GM18526 (cell line): ENCODE data around the gene SSTR3.
A peak's percentile ranks its signal among the peaks of the same experiment; 100 is the strongest.

Experiments
- POLR2A ChIP-seq: IDR thresholded peaks from 3 replicates; pipeline ENCODE4 v1.6.1; 2011; ENCODE audit not compliant: insufficient read length; ENCODE audit errors: extremely low read depth

Gene SSTR3

DNA sequence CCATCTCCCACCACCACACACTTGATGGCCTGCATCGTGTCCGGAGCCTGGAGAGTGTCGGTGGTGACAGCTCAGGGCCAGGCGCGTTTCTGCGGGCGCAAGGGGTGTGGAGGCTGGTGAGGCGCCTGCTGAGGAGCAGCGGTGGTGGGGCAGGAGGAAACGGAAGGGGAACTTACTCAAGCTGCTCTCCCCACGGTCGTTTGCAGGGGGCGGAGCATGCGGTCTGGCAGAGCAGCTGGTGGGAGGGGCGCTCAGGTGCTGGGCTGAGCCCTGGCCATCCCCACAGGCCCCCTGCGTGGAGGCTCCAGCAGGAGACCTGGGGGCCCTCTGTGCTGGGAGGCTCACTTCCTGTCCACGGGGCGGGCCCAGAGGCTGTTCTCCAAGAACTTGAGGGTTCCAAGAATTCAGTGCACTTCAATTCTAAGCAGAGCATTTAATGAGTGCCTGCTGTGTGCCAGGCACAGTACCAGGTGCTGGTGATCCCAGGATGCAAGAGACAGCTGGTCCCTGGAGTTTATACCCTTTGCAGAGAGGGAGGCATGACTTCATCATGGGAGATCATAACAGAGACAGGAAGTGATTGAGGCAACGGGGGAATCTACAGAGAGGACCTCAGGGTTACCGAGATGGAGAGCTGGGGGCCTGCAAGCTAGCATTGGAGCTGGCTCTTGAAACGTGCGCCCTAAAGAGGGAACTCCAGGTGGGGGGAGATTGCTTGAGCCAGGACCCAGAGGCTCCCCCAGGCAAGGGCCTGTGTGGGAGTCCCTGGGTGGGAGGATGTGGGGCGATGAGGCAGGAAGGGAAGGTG lies 32.0 kb upstream of the SSTR3 start, which contains the start of gene RAC2:
RAC2 (minus strand) TSS at position 156 of the 808 bp plus-strand sequence; CDS start at position 35, 121 bp downstream.
- peak; percentile 95 for TF ChIP-seq POLR2A

DNA sequence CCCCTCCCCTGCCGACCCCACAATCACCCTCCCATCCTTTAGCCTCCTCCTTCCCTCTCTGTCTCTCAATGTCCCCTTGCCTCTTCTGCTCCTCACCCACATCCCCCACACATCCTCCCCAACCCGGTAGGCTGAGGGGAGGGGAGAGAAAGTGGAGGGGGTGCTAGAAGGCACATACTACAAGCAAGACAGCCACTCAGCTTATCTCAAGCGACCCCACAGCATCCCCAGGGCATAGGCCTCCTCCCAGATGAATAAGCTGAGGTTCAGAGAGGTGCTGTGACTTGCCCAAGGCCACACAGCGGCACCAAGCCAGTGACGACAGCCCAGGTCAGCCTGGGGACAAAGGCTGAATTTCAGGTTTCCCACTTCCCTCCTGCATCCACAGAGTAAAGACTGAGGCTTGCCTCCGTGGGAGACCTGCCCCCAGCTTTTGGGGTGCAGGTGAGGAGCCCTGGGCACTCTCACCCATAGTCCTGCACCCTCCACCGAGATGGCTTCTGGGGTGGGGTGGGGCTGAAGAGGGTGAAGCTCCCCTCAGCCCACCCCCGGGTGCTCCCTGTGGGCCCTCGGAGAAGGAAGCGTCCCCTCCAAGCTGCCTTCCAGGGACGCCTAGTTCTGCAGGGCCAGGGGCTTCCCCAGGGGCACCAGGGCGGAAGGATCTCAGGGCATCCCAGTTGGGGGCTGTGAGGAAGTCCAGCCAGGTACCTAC lies 31.3 kb upstream of the SSTR3 start:
- no peak for TF ChIP-seq POLR2A

DNA sequence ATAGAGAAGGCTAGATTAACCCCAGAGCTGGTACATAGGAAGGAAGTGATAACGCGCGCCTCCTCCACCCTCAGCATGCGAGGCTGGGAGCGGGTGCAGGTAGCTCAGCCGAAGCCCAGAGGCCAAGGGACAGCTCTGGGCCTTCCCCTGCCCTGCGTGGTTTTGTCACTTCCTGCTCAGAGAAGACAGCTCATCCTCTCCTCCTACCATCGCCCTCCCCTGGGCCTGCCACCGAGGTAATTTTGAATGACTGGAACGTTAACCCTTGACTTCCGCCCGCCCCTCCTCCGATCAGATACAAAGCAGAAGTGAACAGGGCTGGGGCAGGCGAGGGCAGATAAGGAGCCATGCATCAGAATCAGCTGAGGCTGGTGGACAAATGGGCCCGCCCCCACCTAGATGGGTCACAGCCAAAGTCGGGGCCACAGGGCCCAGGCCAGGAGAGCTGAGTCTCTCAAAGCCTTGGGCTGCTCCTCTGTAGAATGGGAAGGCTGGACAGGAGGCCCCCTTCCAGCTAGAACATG lies 30.2 kb upstream of the SSTR3 start:
- peak; percentile 61 for TF ChIP-seq POLR2A

DNA sequence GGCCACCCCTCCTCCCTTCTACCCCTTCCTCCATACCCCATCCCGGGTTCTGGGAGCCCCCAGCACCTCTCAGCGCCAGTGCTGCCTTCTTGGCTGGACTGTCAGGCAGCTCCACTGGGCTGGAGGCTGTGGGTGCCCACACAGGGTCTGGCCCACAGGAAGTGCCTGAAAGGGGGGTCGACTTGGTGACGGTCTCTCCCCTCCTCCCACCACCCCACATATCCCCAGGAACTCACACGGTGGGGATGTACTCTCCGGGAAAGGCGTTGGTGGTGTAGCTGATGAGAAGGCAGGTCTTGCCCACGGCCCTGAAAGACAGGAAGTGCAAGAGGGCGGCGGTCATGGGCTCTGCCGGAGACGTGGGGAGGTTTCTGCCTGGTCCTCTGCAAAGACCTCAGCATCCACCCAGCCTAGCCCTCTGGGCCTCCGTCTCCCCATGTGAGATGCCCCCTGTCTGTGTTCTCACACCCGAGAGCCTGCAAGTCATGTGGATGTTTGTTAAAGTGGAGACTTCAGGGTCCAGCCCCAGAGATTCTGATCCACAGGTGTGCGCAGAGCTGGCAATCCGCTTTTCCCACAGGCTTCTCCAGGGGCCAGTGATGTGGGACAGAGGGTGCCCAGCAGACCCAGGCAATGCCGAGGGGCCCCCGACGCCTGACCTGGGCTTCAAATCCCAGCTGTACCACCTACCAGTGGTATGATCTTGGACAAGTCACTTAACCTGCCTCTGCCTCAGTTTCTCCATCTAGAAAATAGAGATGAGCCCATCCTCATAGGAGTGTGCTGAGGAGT lies 29.3 kb upstream of the SSTR3 start:
- no peak for TF ChIP-seq POLR2A

DNA sequence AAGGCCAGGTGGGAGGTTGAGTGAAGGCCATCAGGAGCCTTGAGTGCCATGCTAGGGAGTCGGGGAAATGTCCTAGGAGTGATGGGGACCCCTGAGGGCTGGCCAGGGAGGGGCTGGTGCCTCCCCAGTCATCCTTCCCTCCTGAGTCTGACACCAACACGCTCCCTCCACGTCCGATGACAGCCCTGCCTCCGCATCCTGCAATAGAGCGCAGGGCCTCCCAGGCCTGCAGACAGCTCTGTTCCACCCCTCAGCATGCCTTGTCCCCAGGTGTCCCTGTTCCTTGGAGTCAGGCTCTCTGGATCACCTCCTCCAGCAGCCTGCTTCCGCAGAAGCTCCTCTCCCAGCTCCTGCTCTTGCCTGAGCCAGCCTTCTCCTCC lies 28.7 kb upstream of the SSTR3 start:
- TF ChIP-seq POLR2A = no peak

DNA sequence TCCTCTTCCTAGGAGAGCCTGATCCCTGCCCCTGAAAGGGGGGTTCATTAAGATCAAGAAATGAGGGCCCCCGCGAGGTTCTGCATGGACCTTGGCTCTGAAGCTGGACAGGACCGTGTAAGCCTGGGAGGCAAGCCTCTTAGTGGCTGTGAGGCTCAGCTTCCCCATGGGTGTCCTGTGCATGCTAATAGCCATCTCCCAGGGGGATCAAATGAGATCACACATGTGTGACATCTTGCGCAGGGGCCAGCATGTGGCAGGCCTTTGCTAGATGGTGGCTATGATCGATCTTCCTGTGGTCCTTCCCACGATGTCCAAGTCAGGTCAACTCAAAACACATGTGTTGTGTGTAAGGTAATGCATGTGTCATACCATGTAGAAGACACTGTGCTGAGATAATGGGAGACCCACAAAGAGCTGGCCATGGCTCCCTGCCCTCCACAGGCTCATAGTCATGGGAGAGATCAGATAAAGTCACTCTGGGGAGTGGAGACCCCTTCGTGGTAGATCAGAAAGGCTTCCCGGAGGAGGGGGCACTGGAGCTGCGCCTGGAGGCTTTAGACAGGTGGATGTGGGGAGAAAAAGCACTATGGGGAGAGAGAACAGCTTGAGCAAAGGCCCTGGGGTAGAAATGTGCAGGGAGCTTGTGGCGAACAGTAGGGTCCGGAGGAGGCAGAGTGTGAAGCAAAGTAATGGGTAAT lies 28.1 kb upstream of the SSTR3 start:
- TF ChIP-seq POLR2A = no peak

DNA sequence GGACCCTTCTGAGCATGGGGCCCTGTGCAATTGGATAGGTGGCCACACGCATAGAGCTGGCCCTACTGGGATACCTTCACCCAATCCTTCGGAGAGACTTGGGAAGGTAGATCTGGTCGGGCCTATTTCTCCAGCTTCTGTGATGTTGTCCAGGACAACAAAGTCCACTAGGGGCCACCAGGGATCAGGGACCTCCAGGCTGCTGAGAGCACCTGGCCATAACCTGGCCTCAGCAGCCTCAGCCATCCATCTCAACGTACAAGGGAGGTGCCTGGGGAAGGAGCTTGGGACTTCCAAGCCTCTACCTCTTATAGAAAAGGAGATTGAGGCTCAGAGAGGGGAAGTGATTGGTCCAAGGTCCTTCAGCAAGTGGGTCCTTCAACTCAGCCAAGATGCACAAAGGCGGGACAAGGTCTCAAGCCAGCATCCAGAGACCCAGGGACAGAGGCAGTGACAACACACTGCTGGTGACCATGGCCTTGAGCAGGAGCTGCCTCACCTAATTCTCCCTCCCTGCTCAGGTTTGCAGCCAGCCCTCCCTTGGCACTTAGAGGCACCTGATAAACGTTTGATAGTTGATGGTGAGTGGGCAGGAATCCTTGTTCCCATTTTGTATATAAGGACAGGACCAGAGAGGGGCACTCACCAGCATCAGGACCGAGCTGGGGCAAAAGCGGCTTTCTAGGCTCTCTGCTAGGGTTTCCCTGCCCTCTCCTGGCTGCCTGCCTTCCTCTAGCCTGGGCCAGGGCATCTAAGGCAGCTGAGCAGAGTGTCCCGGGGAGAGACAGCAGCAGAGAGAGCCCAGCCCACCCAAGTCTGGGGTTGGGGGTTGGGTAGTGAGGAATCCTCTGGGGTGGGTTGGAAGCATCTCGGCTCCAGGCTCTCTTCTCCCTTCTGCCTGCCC lies 27.3 kb upstream of the SSTR3 start:
- TF ChIP-seq POLR2A = no peak

DNA sequence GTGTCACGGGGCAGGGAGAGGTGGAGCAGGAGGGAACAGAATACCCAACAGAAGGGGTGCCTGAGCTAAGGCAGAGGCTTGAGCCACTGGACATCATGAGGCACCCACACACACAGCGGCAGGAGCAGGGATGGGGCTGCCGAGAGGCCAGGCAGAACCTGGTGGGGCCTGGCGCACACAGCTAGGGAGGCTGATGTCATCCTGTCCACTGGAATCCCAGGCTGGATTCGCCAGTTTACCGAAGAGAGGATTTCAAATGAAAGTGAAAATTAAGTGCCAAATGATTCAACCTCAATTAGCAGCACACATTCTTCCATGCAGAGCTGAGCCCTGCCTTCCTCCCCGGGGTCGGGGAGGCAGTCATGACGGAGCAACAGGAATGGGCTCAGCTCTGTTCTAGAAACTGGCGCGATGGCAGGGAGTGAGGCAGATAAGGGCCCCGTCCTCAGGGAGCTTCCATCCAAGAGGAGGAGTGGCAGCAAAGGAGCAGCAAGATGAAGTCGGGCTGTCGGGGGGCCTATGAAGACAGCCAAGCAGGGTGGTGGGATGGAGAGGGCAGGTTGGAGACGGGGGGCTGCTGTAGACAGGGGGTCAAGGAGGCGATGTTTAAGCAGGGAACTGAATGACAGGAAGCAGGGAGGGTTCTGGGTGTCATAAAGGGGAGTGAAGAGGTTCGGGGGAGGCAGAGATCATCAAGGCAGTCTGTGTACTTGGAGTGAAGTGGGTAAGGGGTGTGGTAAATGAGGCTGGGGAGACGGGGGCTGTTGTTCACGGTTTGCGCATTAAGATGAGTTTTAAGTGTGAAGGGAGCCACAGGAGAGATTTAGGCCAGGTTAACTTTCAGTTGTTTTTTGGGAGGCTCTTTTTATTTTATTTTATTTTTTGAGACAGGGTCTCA lies 25.3 kb upstream of the SSTR3 start:
- TF ChIP-seq POLR2A = no peak

DNA sequence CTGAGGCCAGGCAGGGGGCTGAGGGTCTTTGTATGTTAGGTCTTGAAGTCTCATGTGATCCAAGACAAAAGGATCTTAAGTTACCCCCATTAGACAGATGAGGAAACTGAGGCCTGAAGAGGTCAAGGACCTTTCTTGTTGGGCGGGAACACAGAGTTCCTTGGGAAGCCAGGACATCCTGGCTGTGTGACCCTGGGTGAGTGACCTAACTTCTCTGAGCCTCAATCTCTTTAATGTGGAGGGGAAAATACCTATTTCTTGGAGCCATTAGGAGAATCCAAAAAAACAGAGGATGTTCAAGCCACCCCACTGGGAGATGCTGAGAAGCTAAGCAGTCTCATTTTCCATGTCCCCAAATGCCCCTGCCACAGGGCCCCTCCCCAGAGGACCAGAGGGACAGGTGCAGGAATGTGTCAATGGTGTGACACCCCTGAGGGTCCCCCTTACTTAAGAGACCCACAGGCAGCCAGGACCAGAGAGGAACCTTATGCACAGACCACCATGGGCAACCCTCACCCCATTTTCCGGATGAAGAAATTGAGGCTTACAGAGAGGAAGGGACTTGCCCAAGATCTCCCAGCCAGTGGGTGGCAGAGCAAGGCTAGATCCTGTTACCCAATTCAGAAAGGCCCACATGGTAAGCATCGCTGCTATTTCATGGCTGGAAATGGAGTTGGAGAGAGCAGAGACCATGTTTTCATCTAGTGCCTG lies 23.8 kb upstream of the SSTR3 start:
- no peak for TF ChIP-seq POLR2A

DNA sequence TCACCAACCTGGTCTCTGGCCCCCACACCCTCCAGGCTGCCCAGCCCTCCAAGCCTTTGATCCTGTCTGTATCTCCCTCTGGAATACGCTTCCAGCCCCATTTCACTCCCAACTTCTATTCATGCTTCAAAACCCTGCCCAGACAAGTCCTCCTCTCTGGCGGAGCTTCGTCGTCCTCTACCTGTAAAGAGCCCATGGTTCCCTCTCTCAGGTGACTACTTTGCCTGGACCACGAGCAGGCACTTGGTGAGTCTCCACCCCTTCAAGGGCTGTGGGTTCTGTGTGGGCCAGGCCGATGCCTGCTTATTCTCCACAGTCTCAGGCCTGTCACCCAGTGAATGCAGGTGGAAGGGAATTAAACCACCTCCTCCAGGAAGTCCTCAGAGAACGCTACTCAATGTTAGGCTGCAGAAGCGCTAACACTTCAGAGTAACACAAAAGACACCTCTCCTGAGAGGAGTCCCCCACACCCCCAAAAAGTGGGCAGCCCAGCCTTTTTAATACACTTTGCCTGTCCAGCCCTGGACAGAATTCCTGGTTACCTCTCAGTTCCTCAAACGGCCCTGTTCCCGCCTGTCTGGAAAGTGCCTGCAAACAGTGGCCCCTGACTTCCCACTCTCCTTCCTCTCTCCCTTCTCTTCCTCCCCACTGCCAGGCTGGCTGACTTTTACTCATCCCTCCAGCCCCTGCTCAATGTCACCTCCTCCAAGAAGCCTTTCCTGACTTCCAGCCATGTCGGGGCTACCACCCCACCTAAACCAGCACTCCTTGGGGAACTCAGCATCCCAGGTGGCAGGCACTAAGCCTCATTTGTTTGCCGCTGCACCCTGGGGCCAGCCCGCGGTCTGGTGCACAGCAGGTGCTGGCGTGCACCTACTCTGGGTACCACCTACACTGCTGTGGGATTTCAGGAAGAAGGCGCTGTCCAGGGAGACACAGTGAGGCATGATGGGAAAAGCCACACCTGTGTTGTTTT lies 22.7 kb upstream of the SSTR3 start:
- TF ChIP-seq POLR2A = no peak
